H1 (cell line): Measurements from ENCODE around the gene CAMK2A. TPM values are rescaled to one million over a fixed set of nuclear protein-coding genes. Genes with fewer than 3 reads are reported as not detected.

ENCODE experiments used
- MAFK ChIP-seq: IDR thresholded peaks from 2 replicates; pipeline ENCODE4 v1.6.1; 2012; ENCODE audit warnings: low read depth, mild to moderate bottlenecking, improper control_type of control experiment, low read length
- NANOG ChIP-seq: IDR thresholded peaks from 2 replicates; pipeline ENCODE4 v1.6.1; 2011; ENCODE audit warnings: low read length, low read depth, mild to moderate bottlenecking, inconsistent platforms; ENCODE audit not compliant: insufficient read depth, poor library complexity, severe bottlenecking
- SIN3A ChIP-seq, 2 experiments: IDR thresholded peaks in 1 of 2; conservative IDR thresholded peaks in 1 of 2; 2 replicates each; pipeline ENCODE4 v1.6.1; 2011 to 2012; ENCODE audit warnings: low read length in 2 of 2, improper control_type of control experiment in 1 of 2, low read depth in 1 of 2, mild to moderate bottlenecking in 1 of 2
- SP2 ChIP-seq: IDR thresholded peaks from 2 replicates; pipeline ENCODE4 v1.6.1; 2012; ENCODE audit warnings: mild to moderate bottlenecking, low read length, inconsistent platforms
- TAF7 ChIP-seq: optimal IDR thresholded peaks from 2 replicates; pipeline ENCODE3; 2011; ENCODE audit warnings: low read depth, mild to moderate bottlenecking, inconsistent platforms, low read length, moderate library complexity, borderline replicate concordance
- polyA plus RNA-seq, 7 experiments: library from polyadenylated mRNA; depleted of rRNA in 3 of 7; stranded (reverse) in 5 of 7; unstranded in 2 of 7; fragments of >200 nt in 5 of 7; fragments of 200-250 nt in 2 of 7; gene quantifications; 1 replicate in 5 of 7; 2 replicates in 1 of 7; 4 replicates in 1 of 7; pipeline versions ENCODE4 v1.2.1 to v1.2.3, GENCODE V29; 2011 to 2013; ENCODE audit warnings: missing spikeins in 2 of 7, mixed read lengths in 2 of 7
- total RNA-seq: library from RNA; stranded (reverse); fragmentation: NEBNext Ultra II Directional; extraction: Animal tissue kit (Norgen Biotek cat#: 25700); gene quantifications from 2 replicates; pipeline ENCODE4 v1.2.1, GENCODE V29; 2021
- TF ChIP-seq, protein P1 (sequence below): fragments of 300-600 bp; sonication (generic); IDR thresholded peaks from 2 replicates; pipeline ENCODE4 v1.7.1; 2012; ENCODE audit warnings: low read length, moderate library complexity, mild to moderate bottlenecking, inconsistent platforms; ENCODE audit not compliant: insufficient replicate concordance

Gene CAMK2A
- total and polyA plus RNA-seq, 2 of the 8 experiments (the other 6 are each of a cell fraction or from before 2014, with no cell fraction given): 0.20 to 0.28 TPM

DNA sequence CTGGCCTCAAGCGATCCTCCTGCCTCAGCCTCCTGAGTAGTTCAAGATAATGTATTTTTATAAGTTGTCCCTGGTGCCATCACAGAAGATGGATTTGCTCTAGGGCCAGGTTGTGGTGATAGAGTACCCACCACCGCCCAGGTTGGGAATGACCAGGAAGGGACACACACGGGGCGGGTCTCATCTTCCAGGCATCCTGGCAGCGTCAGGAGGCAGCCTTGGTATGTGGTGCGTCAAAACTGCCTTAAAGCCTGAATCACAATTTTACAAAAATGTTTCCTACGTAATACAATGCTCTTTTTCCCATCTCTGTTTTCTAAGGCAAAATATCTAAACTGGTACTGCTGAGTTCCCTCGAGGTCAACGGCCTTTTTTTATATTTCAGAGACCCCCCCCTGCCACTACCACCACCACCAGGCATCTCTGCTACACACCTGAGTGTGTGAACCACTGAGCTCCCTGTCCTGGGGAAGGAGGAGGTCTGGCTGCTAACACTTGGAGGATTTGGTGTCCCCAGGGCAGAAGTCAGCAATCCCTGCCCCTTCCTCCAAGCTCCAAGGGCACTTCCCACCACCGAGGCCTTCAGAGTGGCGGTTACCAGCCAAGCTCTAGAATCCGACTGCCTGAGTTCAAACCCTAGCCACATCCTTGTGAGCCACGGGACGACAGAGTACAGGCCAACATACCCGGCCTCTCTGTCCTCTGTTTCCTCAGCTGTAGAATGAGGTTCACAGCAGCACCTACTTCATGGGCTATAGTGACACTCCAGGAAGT lies 52.4 kb downstream of the CAMK2A start (continued):
- TF ChIP-seq, protein P1, sequence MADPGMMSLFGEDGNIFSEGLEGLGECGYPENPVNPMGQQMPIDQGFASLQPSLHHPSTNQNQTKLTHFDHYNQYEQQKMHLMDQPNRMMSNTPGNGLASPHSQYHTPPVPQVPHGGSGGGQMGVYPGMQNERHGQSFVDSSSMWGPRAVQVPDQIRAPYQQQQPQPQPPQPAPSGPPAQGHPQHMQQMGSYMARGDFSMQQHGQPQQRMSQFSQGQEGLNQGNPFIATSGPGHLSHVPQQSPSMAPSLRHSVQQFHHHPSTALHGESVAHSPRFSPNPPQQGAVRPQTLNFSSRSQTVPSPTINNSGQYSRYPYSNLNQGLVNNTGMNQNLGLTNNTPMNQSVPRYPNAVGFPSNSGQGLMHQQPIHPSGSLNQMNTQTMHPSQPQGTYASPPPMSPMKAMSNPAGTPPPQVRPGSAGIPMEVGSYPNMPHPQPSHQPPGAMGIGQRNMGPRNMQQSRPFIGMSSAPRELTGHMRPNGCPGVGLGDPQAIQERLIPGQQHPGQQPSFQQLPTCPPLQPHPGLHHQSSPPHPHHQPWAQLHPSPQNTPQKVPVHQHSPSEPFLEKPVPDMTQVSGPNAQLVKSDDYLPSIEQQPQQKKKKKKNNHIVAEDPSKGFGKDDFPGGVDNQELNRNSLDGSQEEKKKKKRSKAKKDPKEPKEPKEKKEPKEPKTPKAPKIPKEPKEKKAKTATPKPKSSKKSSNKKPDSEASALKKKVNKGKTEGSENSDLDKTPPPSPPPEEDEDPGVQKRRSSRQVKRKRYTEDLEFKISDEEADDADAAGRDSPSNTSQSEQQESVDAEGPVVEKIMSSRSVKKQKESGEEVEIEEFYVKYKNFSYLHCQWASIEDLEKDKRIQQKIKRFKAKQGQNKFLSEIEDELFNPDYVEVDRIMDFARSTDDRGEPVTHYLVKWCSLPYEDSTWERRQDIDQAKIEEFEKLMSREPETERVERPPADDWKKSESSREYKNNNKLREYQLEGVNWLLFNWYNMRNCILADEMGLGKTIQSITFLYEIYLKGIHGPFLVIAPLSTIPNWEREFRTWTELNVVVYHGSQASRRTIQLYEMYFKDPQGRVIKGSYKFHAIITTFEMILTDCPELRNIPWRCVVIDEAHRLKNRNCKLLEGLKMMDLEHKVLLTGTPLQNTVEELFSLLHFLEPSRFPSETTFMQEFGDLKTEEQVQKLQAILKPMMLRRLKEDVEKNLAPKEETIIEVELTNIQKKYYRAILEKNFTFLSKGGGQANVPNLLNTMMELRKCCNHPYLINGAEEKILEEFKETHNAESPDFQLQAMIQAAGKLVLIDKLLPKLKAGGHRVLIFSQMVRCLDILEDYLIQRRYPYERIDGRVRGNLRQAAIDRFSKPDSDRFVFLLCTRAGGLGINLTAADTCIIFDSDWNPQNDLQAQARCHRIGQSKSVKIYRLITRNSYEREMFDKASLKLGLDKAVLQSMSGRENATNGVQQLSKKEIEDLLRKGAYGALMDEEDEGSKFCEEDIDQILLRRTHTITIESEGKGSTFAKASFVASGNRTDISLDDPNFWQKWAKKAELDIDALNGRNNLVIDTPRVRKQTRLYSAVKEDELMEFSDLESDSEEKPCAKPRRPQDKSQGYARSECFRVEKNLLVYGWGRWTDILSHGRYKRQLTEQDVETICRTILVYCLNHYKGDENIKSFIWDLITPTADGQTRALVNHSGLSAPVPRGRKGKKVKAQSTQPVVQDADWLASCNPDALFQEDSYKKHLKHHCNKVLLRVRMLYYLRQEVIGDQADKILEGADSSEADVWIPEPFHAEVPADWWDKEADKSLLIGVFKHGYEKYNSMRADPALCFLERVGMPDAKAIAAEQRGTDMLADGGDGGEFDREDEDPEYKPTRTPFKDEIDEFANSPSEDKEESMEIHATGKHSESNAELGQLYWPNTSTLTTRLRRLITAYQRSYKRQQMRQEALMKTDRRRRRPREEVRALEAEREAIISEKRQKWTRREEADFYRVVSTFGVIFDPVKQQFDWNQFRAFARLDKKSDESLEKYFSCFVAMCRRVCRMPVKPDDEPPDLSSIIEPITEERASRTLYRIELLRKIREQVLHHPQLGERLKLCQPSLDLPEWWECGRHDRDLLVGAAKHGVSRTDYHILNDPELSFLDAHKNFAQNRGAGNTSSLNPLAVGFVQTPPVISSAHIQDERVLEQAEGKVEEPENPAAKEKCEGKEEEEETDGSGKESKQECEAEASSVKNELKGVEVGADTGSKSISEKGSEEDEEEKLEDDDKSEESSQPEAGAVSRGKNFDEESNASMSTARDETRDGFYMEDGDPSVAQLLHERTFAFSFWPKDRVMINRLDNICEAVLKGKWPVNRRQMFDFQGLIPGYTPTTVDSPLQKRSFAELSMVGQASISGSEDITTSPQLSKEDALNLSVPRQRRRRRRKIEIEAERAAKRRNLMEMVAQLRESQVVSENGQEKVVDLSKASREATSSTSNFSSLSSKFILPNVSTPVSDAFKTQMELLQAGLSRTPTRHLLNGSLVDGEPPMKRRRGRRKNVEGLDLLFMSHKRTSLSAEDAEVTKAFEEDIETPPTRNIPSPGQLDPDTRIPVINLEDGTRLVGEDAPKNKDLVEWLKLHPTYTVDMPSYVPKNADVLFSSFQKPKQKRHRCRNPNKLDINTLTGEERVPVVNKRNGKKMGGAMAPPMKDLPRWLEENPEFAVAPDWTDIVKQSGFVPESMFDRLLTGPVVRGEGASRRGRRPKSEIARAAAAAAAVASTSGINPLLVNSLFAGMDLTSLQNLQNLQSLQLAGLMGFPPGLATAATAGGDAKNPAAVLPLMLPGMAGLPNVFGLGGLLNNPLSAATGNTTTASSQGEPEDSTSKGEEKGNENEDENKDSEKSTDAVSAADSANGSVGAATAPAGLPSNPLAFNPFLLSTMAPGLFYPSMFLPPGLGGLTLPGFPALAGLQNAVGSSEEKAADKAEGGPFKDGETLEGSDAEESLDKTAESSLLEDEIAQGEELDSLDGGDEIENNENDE: no peak
- TF ChIP-seq MAFK (no peak), SP2 (no peak), NANOG (no peak), SIN3A (conservative IDR thresholded peaks at IDR 0.05 in 1 of 2, IDR thresholded peaks at IDR 0.05 in 1 of 2; ENCODE audit: low read depth in 1 of 2, low read length in 2 of 2) (no peak), TAF7 (no peak)
- TF ChIP-seq, all 59 proteins: peak for 0
